Measurements from ENCODE around the gene AGRP.
A peak's percentile ranks its signal among the peaks of the same experiment; 100 is the strongest.
"Not testable (repeated sequence)": the region's sequence is repeated elsewhere in the genome, so short reads cannot be mapped to it uniquely, and the experiment has no call there.

AGRP gene

DNA sequence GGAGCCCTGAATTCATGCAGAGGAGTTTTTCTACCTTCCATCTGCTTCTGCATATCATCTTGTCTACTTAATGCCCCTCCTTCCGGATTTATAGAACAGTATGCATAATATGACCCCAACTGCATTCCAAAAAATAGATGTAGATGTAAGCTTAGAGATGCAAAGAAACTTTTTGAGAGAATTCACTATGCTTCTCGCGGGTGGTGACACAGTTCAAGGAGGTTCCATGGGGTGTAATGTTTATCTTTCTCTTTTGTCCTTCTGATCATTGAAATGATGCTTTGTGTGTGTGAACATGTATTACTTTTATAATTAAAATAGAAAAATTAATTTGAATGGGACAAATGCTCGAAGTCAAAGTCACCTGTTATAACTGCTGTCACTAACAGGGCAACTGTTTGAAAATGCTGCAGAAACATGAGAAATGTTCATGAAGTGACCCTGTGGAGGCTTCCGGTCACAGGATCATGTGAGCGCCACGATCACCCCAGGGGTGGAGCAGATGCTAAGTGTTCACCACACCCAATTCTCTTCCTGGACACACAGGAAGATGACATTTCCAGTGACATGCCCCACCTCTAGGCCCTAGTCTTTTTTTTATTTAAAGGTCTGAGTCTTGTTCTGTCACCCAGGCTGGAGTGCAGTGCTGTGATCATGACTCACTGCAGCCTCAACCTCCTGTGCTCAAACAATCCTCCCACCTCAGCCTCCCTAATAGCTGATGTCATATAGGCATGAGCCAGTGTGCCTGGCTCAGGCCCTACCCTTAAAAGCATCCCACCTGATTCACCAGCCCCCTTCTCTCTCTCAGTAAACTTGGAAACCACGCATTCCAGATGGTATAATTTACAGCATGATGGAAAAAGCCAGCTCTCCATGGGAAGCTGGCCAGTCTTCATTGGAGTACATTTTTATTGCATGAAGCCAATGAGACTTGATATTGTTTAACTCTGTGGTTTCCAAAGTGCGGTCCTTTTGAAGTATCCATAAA, 21.0 kb upstream of the AGRP start:
- DNase-seq = no peak

DNA sequence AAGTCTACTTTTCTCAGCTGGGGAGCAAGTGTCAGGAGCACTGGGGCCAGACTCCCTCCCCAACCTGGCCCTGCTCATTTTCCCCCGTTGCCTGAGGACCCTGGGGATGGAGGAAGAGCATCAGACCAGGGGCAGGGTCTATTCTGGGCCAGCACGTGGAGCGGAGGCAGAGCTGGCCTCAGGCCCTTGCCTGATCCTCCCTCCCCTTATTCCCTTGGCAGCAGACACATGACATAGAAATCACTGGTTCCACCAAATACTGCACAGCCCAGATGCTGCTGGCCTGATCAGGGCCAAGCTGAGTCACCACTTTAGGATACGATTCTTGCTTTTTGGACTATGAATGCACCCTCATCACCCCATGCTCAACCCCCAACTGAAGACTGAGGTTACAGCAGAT, 15.8 kb upstream of the AGRP start:
- DNase-seq = no peak

DNA sequence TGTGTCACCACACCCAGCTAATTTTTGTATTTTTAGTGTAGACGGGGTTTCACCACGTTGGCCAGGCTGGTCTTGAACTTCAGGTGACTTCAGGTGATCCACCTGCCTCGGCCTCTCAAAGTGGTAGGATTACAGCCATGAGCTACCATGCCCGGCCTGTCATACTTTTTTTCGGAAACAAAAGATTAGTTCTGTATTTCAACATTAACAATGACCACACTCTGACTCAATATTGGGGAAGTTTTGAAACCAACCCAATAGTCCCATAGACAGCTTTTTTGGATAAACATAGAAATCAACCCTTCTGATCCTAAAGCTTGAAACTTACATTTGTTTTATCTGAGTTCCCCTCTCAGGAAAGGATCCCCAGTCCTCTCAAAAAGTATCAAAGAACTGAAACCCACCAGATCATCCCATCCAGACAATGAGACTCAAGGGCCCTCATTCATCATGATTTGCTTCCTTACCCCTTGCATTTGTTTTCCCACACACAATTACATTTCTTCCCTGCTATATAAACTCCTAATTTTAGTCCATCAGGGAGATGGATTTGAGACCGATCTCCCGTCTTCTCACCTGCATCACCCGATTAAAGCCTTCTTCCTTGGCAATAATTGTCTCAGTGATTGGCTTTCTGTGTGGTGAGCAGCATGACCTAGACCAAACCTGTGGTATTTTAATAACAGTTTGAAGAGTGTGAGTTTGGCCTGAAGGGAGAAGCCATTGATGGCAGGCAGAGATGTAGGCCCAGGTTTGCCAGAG, 7.2 kb upstream of the AGRP start:
- no peak for DNase-seq

DNA sequence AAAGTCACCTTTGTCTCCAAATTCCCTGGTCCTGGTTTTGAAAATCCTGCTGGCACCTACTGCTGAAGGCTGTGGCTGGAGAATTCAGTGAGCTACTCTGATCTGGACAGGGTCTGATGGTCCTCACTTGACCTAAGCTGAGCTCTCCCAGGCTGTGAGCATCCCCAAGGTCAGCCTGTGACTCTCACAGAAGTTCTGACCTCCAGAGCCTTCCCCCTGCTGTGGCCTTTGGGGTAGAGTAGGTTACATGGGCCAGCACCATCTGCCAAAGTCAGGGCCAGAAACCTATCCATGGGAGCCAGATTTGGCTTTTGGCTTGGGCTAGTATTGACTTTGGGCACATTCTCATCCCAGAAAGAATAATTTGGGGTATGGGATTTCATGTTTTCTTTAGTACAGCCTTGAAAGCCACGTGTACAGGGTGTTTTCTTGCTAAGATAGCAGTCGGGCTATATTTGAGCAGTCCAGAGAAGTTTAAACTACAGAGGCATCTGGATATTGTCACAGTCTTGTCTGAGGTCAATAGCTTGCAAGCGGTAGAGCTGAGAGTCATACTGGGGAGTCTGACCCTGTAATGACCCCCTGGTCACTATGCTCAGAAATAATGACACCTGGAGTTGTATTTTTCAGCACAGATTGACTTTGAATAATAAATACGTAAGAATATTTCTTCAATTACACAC, 6.2 kb upstream of the AGRP start:
- DNase-seq = no peak

DNA sequence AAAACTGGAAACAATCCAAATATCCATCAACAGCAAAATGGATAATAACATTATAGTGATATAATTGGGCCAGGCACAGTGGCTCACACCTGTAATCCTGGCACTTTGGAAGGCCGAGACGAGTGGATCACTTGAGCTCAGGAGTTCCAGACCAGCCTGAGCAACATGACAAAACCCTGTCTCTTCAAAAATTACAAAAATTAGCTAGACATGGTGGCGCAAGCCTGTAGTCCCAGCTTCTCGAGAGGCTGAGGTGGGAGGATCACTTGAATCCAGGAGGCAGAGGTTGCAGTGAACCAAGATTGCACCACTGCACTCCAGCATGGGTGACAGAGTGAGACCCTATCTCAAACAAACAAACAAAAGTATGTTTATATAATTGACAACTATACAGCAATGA, 4.2 kb upstream of the AGRP start:
- DNase-seq = not testable (repeated sequence)

DNA sequence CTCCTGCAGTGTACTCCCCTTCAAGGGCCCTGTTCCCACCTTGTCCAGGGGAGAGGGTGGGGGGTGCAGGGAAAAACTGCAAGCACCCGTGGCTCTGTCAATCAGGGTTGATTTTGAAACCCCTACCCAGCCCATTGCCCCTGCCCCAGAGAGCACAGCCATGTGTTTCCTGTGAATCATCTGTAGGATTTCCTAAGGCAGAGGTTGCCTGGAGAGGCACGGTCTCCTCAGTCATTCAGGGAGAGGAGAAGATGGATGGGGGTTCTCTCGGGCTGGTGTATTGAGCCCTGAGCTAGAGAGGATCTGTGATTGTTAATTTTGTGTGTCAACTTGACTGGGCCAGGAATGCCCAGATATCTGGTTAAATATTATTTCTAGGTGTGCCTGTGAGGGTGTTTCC, 3.5 kb upstream of the AGRP start:
- DNase-seq = no peak

DNA sequence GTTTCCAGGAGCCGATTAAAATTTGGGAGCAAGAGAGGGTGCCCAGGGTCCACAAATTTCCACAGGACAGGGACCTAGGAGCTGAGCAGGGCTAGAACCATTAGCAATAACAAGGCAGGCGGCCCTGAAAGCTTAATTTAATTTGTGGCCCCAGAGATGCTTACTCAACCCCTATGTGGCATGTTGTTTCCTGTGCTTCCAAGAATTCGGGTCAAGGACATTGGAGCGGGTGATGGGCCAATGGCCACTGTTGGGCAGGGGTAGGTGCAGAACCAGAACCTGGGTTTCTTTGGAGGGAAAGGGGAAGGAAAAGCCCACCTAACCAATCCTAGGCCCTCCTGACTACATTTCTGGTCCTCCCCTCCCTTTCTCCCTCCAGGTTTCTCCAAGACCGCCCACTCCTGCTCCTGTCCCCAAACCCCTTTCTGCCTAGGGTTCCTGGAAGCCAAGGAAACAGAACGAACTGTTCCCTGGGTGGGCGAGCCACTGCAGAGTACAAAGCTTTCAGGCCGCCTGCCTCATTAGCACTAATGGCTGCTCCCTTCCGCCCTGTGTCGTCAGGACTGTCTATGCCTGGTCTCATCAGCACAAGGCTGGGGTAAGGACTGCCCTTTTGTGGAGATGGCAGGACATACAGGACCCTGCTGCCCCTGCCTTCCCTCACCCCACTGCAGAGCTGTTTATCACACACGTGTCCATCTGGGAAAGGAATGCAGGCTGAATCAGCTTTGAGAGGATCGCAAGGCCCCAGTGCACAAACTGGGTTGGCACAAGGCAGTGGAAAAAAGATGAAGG, 581 bp upstream of the AGRP start:
- no peak for DNase-seq

DNA sequence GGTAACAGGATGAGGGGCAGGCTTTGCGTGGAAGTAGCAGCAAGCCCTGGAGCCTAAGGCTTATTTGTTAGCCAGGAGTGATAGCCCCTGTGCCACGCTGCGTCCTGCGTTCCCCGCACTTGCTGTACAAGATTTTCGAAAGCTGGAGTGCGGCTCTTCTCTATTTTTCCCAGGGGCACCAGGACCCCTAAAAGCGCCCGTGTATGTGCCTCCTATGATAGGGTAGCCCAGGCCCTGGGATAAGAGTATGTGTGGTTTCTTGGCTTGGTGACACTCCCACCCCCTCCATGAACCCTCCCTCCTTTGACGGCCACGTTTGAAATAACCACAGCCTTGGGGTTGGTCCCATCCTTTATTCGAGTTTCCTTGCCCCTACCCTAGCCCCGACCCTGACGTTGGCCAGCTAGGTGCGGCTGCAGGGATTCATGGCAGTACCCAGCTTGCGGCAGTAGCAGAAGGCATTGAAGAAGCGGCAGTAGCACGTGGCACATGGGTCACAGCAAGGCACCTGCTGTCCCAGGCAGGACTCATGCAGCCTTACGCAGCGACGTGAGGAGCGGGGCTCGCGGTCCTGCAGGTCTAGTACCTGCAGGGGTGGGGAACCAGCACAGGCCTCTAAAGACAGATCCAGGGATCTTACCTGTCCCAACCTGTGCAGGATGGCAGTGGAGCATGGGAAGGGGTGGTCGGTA, 968 bp downstream of the AGRP start:
- no peak for DNase-seq

DNA sequence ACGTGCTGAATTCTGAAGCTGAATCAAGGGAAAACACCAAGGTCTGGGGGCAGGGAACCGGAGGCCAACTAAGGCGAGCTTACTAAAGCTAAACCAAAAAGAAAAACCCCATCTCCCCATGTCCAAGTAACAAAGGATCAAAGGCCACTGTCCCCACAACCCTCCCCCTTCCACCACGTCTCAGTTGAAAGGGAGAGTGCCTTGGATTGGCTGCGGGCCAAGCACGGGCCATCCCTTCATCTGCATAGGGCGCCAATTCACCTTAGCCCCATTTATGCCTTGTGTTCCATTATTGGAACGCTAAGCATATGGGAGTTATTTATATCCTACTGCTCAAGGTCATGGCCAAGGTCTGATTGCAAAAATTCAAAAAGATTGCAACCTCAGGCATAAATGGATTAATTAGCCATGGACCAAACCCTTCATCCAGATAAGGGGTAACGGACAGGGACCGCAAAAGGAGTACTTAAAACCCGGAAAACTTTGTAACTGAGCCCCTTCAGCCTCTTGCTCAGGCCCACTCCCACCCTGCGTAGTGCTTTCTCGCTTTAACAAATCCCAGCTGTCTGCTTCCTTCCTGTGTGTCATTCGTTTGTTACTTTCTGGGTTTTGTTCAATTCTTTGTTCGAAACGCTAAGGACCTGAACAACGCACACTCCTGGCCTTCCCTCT, 1.6 kb downstream of the AGRP start:
- DNase-seq = no peak

DNA sequence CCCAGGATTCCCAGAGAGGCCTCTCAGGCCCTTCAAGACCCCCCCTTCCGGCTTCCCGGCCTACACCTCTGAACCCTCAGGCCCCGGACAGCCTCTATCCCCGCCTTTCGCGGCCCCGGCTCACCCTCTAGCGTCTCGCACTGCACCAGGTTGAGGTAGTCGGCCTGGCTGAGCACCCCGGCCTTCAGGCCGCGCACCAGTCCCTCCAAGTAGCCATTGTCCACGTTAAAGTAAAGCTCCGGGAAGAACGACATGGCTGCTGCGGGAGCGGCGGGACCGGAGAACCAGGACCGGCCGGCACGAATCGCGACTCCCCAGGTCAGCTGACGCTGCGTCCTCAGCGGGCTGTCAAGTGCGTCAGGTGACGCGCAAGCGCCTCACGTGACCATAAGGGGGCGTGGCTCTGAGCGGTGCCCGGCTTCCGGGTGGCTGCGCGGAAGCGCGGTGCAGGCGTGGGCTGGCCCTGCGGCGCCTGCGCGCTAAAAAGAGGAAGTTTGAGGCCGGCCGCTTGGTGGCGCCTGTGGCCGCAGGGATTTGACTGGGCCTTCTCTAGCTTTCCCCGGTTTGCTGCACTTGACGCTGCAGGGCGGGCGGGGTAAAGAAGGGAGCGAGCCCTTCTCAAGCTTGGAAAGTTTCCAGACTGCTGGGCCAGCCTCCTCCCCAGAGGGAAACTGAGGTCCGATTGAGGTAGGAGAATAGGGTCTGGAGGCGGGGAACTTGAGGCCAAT, 2.4 kb downstream of the AGRP start, which contains the start of gene ATP6V0D1:
Gene ATP6V0D1, minus strand, starts transcription at position 325 of the 728 bp plus-strand sequence. Its CDS starts 71 bp downstream, at position 254.
- peak; percentile 93 for DNase-seq

DNA sequence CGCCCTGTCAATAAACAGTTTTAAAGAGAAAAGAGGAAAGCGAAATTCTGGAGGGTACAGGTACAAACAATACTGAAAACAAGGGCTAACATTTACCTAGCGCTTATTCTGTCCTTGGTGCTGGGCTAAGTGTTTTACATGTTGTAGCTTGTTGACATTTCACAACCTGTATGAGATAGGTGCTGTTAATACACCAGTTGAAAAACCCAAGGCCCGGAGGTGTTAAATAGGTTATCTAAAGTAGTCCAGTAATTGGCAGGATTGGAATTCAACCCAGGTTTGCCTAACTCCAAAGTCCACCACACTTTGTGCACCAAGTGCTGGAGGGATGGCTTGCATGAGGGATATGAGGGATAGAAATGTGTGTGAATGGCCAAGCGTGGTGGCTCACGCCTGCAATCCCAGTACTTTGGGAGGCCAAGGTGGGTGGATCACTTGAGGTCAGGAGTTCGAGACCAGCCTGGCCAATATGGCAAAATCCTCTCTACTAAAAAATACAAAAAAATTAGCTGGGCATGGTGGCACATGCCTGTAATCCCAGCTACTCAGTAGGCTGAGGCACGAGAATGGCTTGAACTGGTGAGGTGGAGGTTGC, 5.3 kb downstream of the AGRP start:
- no peak for DNase-seq

DNA sequence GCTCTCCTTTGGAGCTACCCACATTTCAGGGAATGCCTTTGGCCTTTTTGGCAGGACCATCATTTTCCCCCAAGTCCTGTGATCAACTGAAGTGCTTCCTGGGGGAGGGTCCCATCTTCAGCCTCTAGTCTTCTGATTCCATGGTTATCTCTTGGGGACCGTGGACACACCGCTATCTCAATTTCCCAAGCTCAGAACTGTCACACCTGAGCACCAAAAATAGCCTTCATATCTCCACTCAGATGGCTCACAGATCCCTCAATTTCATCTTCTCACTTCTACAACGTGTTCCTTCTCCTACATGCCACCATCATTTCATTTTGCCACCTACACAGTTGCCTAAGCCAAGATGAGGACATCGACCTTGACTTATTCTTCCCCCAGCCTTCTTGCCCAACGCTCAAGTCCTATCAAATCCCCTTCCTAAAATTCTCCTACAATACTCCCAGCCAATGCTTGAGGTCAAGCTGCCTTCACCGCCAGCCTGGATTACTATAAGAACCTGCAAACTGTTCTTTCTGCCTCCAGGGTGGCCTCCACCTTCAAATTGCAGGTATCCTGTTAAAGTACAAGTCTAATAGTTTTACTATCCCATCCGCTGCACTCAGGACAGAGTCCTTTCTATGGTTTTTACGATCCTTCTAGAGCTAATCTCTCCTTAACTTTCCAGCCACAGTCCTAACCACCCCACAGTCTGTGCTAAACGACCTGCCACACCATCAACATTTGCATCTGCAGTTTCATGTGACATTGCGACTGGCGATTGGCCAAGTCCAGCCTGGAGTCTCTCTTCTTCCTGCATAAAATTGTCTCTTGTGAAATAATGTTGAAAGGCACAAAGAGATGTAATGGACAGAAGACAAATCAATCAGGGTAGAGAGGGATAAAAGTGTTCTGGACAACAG, 8.5 kb downstream of the AGRP start:
- DNase-seq = no peak

DNA sequence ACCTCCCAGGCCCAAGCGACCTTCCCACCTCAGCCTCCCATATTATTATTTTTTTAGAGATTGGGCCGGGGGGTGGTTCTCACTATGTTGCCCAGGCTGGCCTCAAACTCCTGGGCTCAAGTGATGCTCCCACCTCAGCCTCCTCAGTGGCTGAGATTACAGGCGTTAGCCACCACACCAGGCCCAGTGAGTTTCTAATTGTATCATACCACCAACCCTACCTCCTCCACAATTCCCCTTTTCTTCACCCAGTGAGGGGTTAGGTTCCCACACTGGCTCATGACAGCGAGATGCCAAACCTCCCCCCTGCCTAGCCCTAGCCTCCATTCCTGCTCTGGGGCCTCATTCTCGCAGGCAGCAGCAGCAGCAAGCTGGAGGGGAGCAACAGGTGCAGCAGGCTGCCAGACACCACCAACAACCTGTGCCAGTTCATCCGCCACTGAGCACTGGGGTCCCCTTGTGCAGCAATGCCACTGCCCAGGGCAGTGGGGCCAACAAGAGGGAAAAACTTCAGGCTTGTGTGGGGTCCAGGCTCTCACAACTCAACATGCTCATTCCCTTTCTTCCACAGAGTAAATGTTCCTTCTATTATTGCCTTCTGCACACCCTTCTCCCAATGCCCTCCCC, 11.5 kb downstream of the AGRP start:
- no peak for DNase-seq

DNA sequence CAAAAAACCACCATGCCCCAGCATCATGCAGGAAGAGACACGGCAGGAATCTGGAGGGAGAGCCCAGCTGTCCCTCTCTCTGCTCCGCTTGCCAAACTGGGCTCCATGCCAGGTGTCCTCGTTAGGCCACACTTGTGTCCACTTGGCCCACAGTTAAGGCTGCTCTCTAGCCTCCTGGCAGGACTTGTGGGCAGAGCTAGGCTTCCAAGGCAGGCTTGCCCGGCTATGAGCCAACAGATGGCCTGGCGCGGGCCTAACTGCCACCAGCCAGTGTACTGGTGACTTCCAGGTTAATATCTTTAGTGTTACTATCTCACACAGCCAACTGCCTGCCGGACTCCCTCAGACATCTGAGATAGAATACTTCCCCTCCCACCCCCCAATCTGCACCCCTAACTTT, 13.0 kb downstream of the AGRP start:
- DNase-seq = no peak

DNA sequence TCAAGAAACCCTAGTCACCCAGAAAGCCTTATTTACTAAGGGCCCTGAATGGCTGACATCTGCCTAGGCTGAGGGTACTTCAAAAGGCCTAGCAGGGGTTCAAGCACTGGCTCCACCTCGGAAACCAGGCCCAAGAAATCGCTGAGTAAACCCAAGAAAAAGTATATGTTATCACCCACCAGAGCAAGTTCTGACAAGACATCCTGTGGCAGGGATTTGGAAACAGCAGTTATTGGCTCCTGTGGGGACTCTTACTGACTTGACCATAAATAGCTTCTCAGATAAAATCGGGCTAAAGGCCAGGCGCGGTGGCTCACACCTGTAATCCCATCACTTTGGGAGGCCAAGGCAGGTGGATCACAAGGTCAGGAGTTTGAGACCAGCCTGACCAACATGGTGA, 14.6 kb downstream of the AGRP start:
- no peak for DNase-seq

DNA sequence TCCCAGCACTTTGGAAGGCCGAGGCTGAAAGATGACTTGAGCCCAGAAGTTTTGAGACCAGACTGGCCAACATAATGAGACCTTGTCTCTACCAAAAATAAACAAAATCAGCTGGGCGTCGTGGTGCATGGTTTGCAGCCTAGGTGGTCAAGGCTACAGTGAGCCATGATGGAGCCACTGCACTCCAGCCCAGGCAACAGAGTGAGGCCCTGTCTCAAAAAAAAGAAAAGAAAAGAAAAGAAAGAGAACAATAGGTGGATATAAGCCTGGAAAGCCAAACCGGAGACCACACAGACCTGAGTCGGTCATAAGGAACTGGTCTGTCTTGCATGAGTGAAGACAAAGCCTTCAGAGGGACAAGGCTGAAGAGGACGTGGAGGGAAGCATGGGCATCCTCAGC, 16.8 kb downstream of the AGRP start:
- DNase-seq = no peak

DNA sequence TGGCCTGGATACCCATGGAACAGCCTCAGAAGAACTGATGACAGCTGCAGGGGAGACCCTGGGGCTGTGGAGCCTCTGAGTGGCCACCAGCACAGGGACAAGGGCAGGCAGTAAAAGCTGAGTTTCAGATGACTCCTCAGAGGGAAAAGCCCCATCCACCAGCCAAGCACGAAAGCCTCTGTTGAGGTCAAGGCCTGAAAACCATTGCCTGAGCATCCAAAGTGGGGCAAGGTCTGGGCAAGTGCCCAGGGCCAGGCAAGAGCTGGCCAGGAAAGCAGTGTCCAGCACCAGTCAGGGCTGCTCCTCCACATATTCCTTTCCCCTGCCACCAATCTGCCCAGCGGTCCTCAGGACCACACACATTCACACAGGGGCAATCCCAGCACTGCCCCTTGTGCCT, 18.8 kb downstream of the AGRP start:
- no peak for DNase-seq

DNA sequence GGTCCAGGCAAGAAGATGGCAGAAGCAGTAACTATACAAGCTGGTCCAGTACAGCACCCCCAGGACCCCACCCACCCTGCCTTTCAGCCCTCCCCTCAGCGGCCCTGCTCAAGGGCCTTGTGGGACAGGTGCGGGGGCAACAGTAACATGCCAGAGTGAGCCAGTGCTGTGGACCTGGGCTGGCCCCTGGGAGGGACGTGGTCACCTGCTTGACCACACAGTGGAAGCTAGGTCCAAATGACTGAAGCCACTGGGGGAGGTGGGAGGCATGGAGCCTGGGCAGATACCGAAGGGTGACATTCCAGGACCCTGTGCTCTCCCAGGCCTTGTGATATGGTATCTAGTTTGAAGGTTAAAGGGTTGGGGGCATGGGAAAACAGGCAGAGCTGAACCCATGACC, 19.7 kb downstream of the AGRP start:
- DNase-seq = no peak

DNA sequence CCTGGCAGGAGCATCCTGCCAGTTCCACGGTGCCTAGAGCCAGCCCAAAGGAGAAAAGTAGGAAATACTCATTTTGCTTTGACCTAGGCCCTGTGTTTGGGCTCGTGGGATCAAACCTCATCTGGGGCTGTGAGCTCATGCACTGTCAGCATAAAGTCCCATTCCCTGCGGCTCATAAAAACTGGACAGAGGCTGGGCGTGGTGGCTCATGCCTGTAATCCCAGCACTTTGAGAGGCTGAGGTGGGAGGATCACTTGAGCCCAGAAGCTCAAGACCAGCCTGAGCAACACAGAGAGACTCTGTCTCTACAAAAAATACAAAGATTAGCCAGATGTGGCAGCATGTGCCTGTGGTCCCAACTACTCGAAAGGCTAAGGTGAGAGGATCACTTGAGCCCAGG, 20.3 kb downstream of the AGRP start:
- DNase-seq = no peak

Data from NCI-H2107 (cell line).